WTC11 (cell line): ENCODE measurements around the gene SCO2. TPM values are rescaled to one million over a fixed set of nuclear protein-coding genes. Genes with fewer than 3 reads are reported as not detected.
A peak's percentile ranks its signal among the peaks of the same experiment; 100 is the strongest.

Source experiments
- ATAC-seq: fragments of 200-7000 bp; cut with Tn5 transposase; 2 replicates; pipeline ENCODE4 v1.10.0; 2021; ENCODE audit warnings: mild to moderate bottlenecking, moderate library complexity
- CTCF ChIA-PET: fragments of 300-600 bp; sonication (Branson Sonifier 250); formaldehyde crosslinking; loops from one replicate; lab custom pipeline; 2021; ENCODE audit warnings: antibody characterized with exemption; lab: Charles Lee
- POLR2A ChIA-PET: fragments of 350-600 bp; sonication (Branson Sonifier 250); formaldehyde crosslinking; loops from one replicate; lab custom pipeline; 2021; ENCODE audit warnings: antibody characterized with exemption; lab: Charles Lee
- DNase-seq: peaks from one replicate; pipeline ENCODE4 v3.0.0; 2021; ENCODE audit warnings: low spot score
- H3K27ac Mint-ChIP-seq: 2 replicates; pipeline ENCODE4 v1.8.0; 2021; ENCODE audit warnings: mixed read lengths
- H3K27me3 Mint-ChIP-seq: 2 replicates; pipeline ENCODE4 v1.8.0; 2021; ENCODE audit warnings: low read depth, mild to moderate bottlenecking, moderate library complexity, mixed read lengths
- H3K36me3 Mint-ChIP-seq: 2 replicates; pipeline ENCODE4 v1.8.0; 2021; ENCODE audit warnings: mixed read lengths
- H3K4me1 Mint-ChIP-seq: 2 replicates; pipeline ENCODE4 v1.8.0; 2022; ENCODE audit warnings: mixed read lengths
- H3K4me3 Mint-ChIP-seq: 2 replicates; pipeline ENCODE4 v1.8.0; 2021; ENCODE audit warnings: mild to moderate bottlenecking, moderate library complexity, mixed read lengths
- H3K9me3 Mint-ChIP-seq: 2 replicates; pipeline ENCODE4 v1.8.0; 2021; ENCODE audit warnings: mixed read lengths
- ATF6 ChIP-seq: sonication (generic); formaldehyde crosslinking; IDR thresholded peaks from 2 replicates; pipeline ENCODE4 v1.8.1; 2023; ENCODE audit warnings: mild to moderate bottlenecking, missing genetic modification reagents
- ELF4 ChIP-seq: sonication (generic); formaldehyde crosslinking; IDR thresholded peaks from 2 replicates; pipeline ENCODE4 v1.8.1; 2022; ENCODE audit warnings: low read depth, mild to moderate bottlenecking, moderate library complexity, missing genetic modification reagents
- ETV6 ChIP-seq: sonication (generic); formaldehyde crosslinking; IDR thresholded peaks from 2 replicates; pipeline ENCODE4 v1.8.1; 2022; ENCODE audit warnings: mild to moderate bottlenecking, missing genetic modification reagents
- FOXK1 ChIP-seq: sonication (generic); formaldehyde crosslinking; IDR thresholded peaks from 2 replicates; pipeline ENCODE4 v1.8.0; 2022; ENCODE audit warnings: mild to moderate bottlenecking, moderate library complexity, missing genetic modification reagents
- FOXP1 ChIP-seq: sonication (generic); formaldehyde crosslinking; IDR thresholded peaks from 2 replicates; pipeline ENCODE4 v1.8.0; 2022; ENCODE audit warnings: missing genetic modification reagents, mild to moderate bottlenecking, moderate library complexity, borderline replicate concordance
- FOXP4 ChIP-seq: sonication (generic); formaldehyde crosslinking; IDR thresholded peaks from 2 replicates; pipeline ENCODE4 v1.8.0; 2022; ENCODE audit warnings: mild to moderate bottlenecking, missing genetic modification reagents
- HMGA2 ChIP-seq: fragments of 250-450 bp; sonication (Bioruptor Pico); IDR thresholded peaks from 2 replicates; pipeline ENCODE4 v1.4.0; 2021; ENCODE audit warnings: mild to moderate bottlenecking, moderate library complexity
- NR3C1 ChIP-seq: sonication (generic); formaldehyde crosslinking; conservative IDR thresholded peaks from 2 replicates; pipeline ENCODE4 v1.8.1; 2023; ENCODE audit warnings: low read depth, mild to moderate bottlenecking, missing genetic modification reagents
- SMAD4 ChIP-seq: sonication (generic); formaldehyde crosslinking; IDR thresholded peaks from 2 replicates; pipeline ENCODE4 v1.8.0; 2022; ENCODE audit warnings: mild to moderate bottlenecking, missing genetic modification reagents
- SP1 ChIP-seq: sonication (generic); formaldehyde crosslinking; conservative IDR thresholded peaks from 2 replicates; pipeline ENCODE4 v1.8.1; 2022; ENCODE audit warnings: missing genetic modification reagents
- STAT6 ChIP-seq: sonication (generic); formaldehyde crosslinking; conservative IDR thresholded peaks from 2 replicates; pipeline ENCODE4 v1.8.1; 2023; ENCODE audit warnings: mild to moderate bottlenecking, low read depth, missing genetic modification reagents, moderate library complexity
- TP53 ChIP-seq: sonication (generic); formaldehyde crosslinking; IDR thresholded peaks from 2 replicates; pipeline ENCODE4 v1.8.1; 2023; ENCODE audit warnings: mild to moderate bottlenecking, missing genetic modification reagents
- USF1 ChIP-seq: sonication (generic); formaldehyde crosslinking; IDR thresholded peaks from 2 replicates; pipeline ENCODE4 v1.8.0; 2022; ENCODE audit warnings: mild to moderate bottlenecking, missing genetic modification reagents
- ZNF396 ChIP-seq: fragments of 250-450 bp; sonication (Bioruptor Pico); IDR thresholded peaks from 2 replicates; pipeline ENCODE4 v1.8.0; 2021; ENCODE audit warnings: mild to moderate bottlenecking, moderate library complexity, borderline replicate concordance
- ZNF423 ChIP-seq: fragments of 250-450 bp; sonication (Bioruptor Pico); IDR thresholded peaks from 2 replicates; pipeline ENCODE4 v2.1.2; 2022; ENCODE audit warnings: mild to moderate bottlenecking, moderate library complexity
- total RNA-seq: library from RNA; stranded (reverse); gene quantifications from 3 replicates; pipeline ENCODE4 v1.2.3, GENCODE V29; 2021
- TF ChIP-seq, protein P1 (sequence below): fragments of 250-450 bp; sonication (Bioruptor Pico); IDR thresholded peaks from 2 replicates; pipeline ENCODE4 v1.9.0; 2021; ENCODE audit warnings: mild to moderate bottlenecking

The SCO2 gene
- total RNA-seq, 1 experiment from 2014 or later: not detected

- TF ChIP-seq ATF6 (no peak), STAT6 (CRISPR knock-in tag) (no peak), ZNF423 (CRISPR knock-in tag) (no peak), ETV6 (CRISPR knock-in tag) (no peak), TP53 (CRISPR knock-in tag) (no peak), HMGA2 (CRISPR knock-in tag) (no peak), ZNF396 (no peak), FOXK1 (no peak), NR3C1 (CRISPR knock-in tag) (no peak), FOXP4 (CRISPR knock-in tag) (no peak), SMAD4 (CRISPR knock-in tag) (no peak), USF1 (CRISPR knock-in tag) (no peak), SP1 (CRISPR knock-in tag) (no peak)
- TF ChIP-seq, protein P1, sequence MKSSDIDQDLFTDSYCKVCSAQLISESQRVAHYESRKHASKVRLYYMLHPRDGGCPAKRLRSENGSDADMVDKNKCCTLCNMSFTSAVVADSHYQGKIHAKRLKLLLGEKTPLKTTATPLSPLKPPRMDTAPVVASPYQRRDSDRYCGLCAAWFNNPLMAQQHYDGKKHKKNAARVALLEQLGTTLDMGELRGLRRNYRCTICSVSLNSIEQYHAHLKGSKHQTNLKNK (CRISPR knock-in tag): no peak
- TF ChIP-seq, all 79 proteins: peak for 0
Measured at GRCh38 chr22:50532824-50533796, 7.7 kb upstream of the SCO2 start (continued).

DNA sequence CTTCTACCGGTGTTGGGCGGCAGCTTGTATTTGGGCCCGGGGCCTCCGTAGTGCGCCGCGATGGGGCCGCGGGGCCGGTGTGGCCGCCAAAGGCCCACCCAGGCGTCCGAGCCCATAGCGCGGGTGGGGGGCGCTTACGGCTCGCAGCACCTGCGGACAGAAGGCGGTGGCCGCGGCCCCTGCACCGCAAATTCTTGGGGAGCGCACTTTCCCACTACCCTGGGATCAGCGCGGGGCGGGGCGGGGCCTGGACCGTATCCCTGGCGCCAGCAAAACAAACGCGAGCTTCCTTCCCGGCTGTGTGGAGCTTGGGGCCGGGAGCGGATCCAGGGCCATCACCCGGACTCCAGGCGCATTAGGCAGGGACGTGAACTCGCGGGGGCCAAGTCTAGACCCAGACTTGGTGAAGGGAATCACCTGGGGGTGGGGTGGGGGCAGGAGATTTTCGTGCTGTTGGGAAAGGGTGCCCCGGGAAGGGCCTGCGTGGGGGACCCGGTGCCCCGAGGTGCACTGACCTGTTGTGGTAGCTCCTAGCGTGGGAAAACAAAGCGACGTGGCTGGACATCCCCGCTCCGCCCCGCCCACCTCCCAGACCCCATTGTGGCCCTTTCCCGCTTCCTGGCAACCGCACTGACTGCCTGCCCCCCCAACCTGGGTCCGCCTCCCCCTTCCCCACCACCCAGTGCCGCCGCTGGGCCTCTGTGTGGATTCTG is 6.7 kb upstream of the SCO2 start:
- ATAC-seq: peak; percentile 35
- H3K36me3 Mint-ChIP-seq: no peaks in the 10 kb centered on the region
- no peak overlapping the region for H3K27ac Mint-ChIP-seq
- peak; percentile 68 for DNase-seq
- POLR2A ChIA-PET: interaction anchor here (0.7 kb wide), 2 partner anchors 33 to 34 kb away, joined by 3 to 6 read pairs; no protein-coding TSS in a partner anchor
- peak; percentile 22; the same call in 1 of the 2 replicates for TF ChIP-seq FOXP1
- TF ChIP-seq ELF4 (CRISPR knock-in tag): no peak
- TF ChIP-seq SP1 (CRISPR knock-in tag): 0 out of 2 replicates have a peak, but pooled peaks have one; percentile 14
- H3K9me3 Mint-ChIP-seq: no peaks in the 10 kb centered on the region
- peaks cover 13% of the 10 kb centered on the region for H3K4me1 Mint-ChIP-seq
- peak overlapping the region; percentile 60 for H3K4me3 Mint-ChIP-seq
- H3K27me3 Mint-ChIP-seq: peaks cover 74% of the 10 kb centered on the region
- CTCF ChIA-PET: interaction anchor here (0.8 to 1.3 kb wide), 7 partner anchors 24 to 502 kb away, joined by 3 to 7 read pairs (median 4); partner anchors contain the start of genes LMF2, NCAPH2 and SYCE3
